Smooth muscle cell (in vitro differentiated cells): ENCODE measurements around the gene TPCN2. TPM values are rescaled to one million over a fixed set of nuclear protein-coding genes. Genes with fewer than 3 reads are reported as not detected.

ENCODE experiments used
- DNase-seq: peaks from one replicate; lab custom pipeline; 2025; ENCODE audit not compliant: unreplicated experiment; lab: John Stamatoyannopoulos, UW
- H2AFZ ChIP-seq: fragments of 200-600 bp; sonication (generic); 2 replicates; pipeline ENCODE4 v1.6.0; 2016; ENCODE audit warnings: antibody characterized with exemption, low read depth, mild to moderate bottlenecking
- H3F3A ChIP-seq: fragments of 200-600 bp; sonication (generic); 2 replicates; pipeline ENCODE4 v1.6.0; 2017; ENCODE audit warnings: antibody characterized with exemption, low read depth
- H3K27ac ChIP-seq: fragments of 200-600 bp; sonication (generic); 2 replicates; pipeline ENCODE4 v1.5.1; 2016; ENCODE audit warnings: low read depth, mild to moderate bottlenecking
- H3K27me3 ChIP-seq: fragments of 200-600 bp; sonication (generic); 2 replicates; pipeline ENCODE4 v1.6.1; 2016; ENCODE audit warnings: low read depth, mild to moderate bottlenecking
- H3K36me3 ChIP-seq: fragments of 200-600 bp; sonication (generic); 2 replicates; pipeline ENCODE4 v1.5.1; 2016; ENCODE audit warnings: low read depth
- H3K4me1 ChIP-seq: fragments of 200-600 bp; sonication (generic); 2 replicates; pipeline ENCODE4 v1.5.1; 2016; ENCODE audit warnings: low read depth
- H3K4me2 ChIP-seq: fragments of 200-600 bp; sonication (generic); 2 replicates; pipeline ENCODE4 v1.6.0; 2016; ENCODE audit warnings: mild to moderate bottlenecking
- H3K4me3 ChIP-seq: fragments of 200-600 bp; sonication (generic); 2 replicates; pipeline ENCODE4 v1.5.1; 2016; ENCODE audit warnings: mild to moderate bottlenecking
- H3K79me2 ChIP-seq: fragments of 200-600 bp; sonication (generic); 2 replicates; pipeline ENCODE4 v1.6.0; 2016; ENCODE audit warnings: low read depth, mild to moderate bottlenecking
- H3K9ac ChIP-seq: fragments of 200-600 bp; sonication (generic); 2 replicates; pipeline ENCODE4 v1.6.0; 2016; ENCODE audit warnings: low read depth
- H3K9me3 ChIP-seq: fragments of 200-600 bp; sonication (generic); replicated peaks from 2 replicates; pipeline ENCODE4 v1.5.1; 2016; ENCODE audit warnings: low read depth
- H4K20me1 ChIP-seq: fragments of 200-600 bp; sonication (generic); 2 replicates; pipeline ENCODE4 v1.6.0; 2016; ENCODE audit warnings: low read depth
- CTCF ChIP-seq: fragments of 200-600 bp; sonication (generic); IDR thresholded peaks from 2 replicates; pipeline ENCODE4 v1.5.1; 2017; ENCODE audit warnings: borderline replicate concordance, mild to moderate bottlenecking, antibody characterized with exemption; ENCODE audit not compliant: insufficient read depth, poor library complexity, severe bottlenecking
- WGBS: methylation state at CpG from one replicate; pipeline ENCODE4 v1.1.7; 2016; ENCODE audit warnings: low lambda C conversion rate; 5-methylcytosine and 5-hydroxymethylcytosine counted together
- polyA plus RNA-seq: library from polyadenylated mRNA; unstranded; fragments of >200 nt; fragmentation: Nextera tagmentation; extraction: Ambion mirVana; gene quantifications from 2 replicates; pipeline ENCODE4 v1.2.1, GENCODE V29; 2016
- total RNA-seq: library from RNA; depleted of rRNA; stranded (reverse); fragments of >200 nt; gene quantifications from 2 replicates; pipeline ENCODE4 v1.2.3, GENCODE V29; 2014

TPCN2 gene
- total and polyA plus RNA-seq, 2 experiments from 2014 or later = 7.4 to 10.5 TPM

- WGBS = 95% methylated on average over 30 of the region's 34 CpGs
- H2AFZ ChIP-seq = no peak overlapping the region
- TF ChIP-seq CTCF = no peak
Observed at GRCh38 chr11:69062873-69063651, 14.3 kb downstream of the TPCN2 start.

GRCh38 chr11:69063652-69064260, 15.0 kb downstream of the TPCN2 start:
- Histone ChIP-seq H3K36me3 (no peaks in the 10 kb centered on the region), H3K27me3 (no peaks in the 10 kb centered on the region), H2AFZ (no peak overlapping the region), H3K4me3 (no peak overlapping the region), H3K9ac (no peak overlapping the region), H3K9me3 (no peaks in the 10 kb centered on the region), H3K4me2 (no peak overlapping the region), H3K4me1 (no peaks in the 10 kb centered on the region), H3F3A (no peaks in the 10 kb centered on the region), H3K27ac (no peak overlapping the region), H3K79me2 (peaks cover 4% of the 10 kb centered on the region), H4K20me1 (peaks cover 60% of the 10 kb centered on the region)
- TF ChIP-seq CTCF = no peak
- WGBS = 90% methylated on average over 12 of the region's 14 CpGs
- no peak for DNase-seq

More at GRCh38 chr11:69062873-69063651, 14.3 kb downstream of the TPCN2 start:
- H3K4me2 ChIP-seq = no peak overlapping the region
- no peaks in the 10 kb centered on the region for H3K36me3 ChIP-seq
- no peaks in the 10 kb centered on the region for H3K27me3 ChIP-seq
- H3K9ac ChIP-seq = no peak overlapping the region
- DNase-seq = no peak
- peaks cover 4% of the 10 kb centered on the region for H3K79me2 ChIP-seq
- no peak overlapping the region for H3K27ac ChIP-seq
- H3K4me1 ChIP-seq = no peaks in the 10 kb centered on the region
- H3F3A ChIP-seq = no peaks in the 10 kb centered on the region
- H3K9me3 ChIP-seq = no peaks in the 10 kb centered on the region
- H3K4me3 ChIP-seq = no peak overlapping the region
- peaks cover 63% of the 10 kb centered on the region for H4K20me1 ChIP-seq

GRCh38 chr11:69064394-69064957, 15.7 kb downstream of the TPCN2 start:
- no peak overlapping the region for H3K4me3 ChIP-seq
- peaks cover 59% of the 10 kb centered on the region for H4K20me1 ChIP-seq
- TF ChIP-seq CTCF = no peak
- H3K79me2 ChIP-seq = peaks cover 4% of the 10 kb centered on the region
- H3F3A ChIP-seq = no peaks in the 10 kb centered on the region
- no peak for DNase-seq
- H3K36me3 ChIP-seq = no peaks in the 10 kb centered on the region
- no peak overlapping the region for H3K27ac ChIP-seq
- no peaks in the 10 kb centered on the region for H3K27me3 ChIP-seq
- no peaks in the 10 kb centered on the region for H3K9me3 ChIP-seq
- no peak overlapping the region for H2AFZ ChIP-seq
- no peak overlapping the region for H3K4me2 ChIP-seq
- H3K9ac ChIP-seq = no peak overlapping the region
- 94% methylated on average over 16 of the region's 16 CpGs for WGBS
- no peaks in the 10 kb centered on the region for H3K4me1 ChIP-seq
